H9 (cell line): ENCODE data around the gene MAD1L1. TPM values are rescaled to one million over a fixed set of nuclear protein-coding genes. Genes with fewer than 3 reads are reported as not detected.

Experiments
- DNase-seq: peaks from one replicate; pipeline ENCODE4 v3.0.0-alpha.2; 2017
- H2AFZ ChIP-seq: one replicate; pipeline ENCODE4 v1.6.1; 2013; ENCODE audit warnings: mild to moderate bottlenecking, low read length, control low read depth, moderate library complexity
- H2AK5ac ChIP-seq: 2 replicates; pipeline ENCODE4 v1.6.1; 2013; ENCODE audit warnings: low read length, control low read depth, mixed read lengths; ENCODE audit not compliant: insufficient read length
- H2BK120ac ChIP-seq: one replicate; pipeline ENCODE4 v1.6.1; 2013; ENCODE audit warnings: low read depth, mild to moderate bottlenecking, low read length, control low read depth, inconsistent platforms; ENCODE audit not compliant: poor library complexity, severe bottlenecking
- H2BK12ac ChIP-seq: 2 replicates; pipeline ENCODE4 v1.6.1; 2013; ENCODE audit warnings: low read length, control low read depth, mixed read lengths, low read depth; ENCODE audit not compliant: insufficient read length
- H2BK15ac ChIP-seq: 2 replicates; pipeline ENCODE4 v1.6.1; 2013; ENCODE audit warnings: low read depth, low read length, control low read depth
- H2BK20ac ChIP-seq: one replicate; pipeline ENCODE4 v1.6.1; 2013; ENCODE audit warnings: low read depth, mild to moderate bottlenecking, low read length, control low read depth, inconsistent platforms; ENCODE audit not compliant: poor library complexity, severe bottlenecking
- H2BK5ac ChIP-seq: 2 replicates; pipeline ENCODE4 v1.6.1; 2013; ENCODE audit warnings: low read length, control low read depth, mixed read lengths; ENCODE audit not compliant: insufficient read length
- H3K14ac ChIP-seq: 2 replicates; pipeline ENCODE4 v1.6.1; 2013; ENCODE audit warnings: low read length, control low read depth; ENCODE audit not compliant: insufficient read depth
- H3K18ac ChIP-seq: 2 replicates; pipeline ENCODE4 v1.6.1; 2013; ENCODE audit warnings: low read depth, mild to moderate bottlenecking, mixed read lengths, low read length, control low read depth; ENCODE audit not compliant: insufficient read length
- H3K23ac ChIP-seq: 2 replicates; pipeline ENCODE4 v1.6.1; 2013; ENCODE audit warnings: low read length, control low read depth, mixed read lengths, low read depth; ENCODE audit not compliant: insufficient read length
- H3K23me2 ChIP-seq: 2 replicates; pipeline ENCODE4 v1.6.1; 2013; ENCODE audit warnings: low read depth, mild to moderate bottlenecking, mixed read lengths, low read length, control low read depth; ENCODE audit not compliant: insufficient read length, poor library complexity, severe bottlenecking
- H3K27ac ChIP-seq: 2 replicates; pipeline ENCODE4 v1.5.1; 2013; ENCODE audit warnings: low read length, control low read depth, mixed read lengths, low read depth; ENCODE audit not compliant: insufficient read length
- H3K27me3 ChIP-seq: 2 replicates; pipeline ENCODE4 v1.6.1; 2013; ENCODE audit warnings: low read length, control low read depth, inconsistent platforms; ENCODE audit not compliant: insufficient read depth
- H3K4ac ChIP-seq: 2 replicates; pipeline ENCODE4 v1.6.1; 2013; ENCODE audit warnings: low read depth, mild to moderate bottlenecking, control low read depth, inconsistent platforms, low read length, moderate library complexity
- H3K4me1 ChIP-seq: 2 replicates; pipeline ENCODE4 v1.6.1; 2013; ENCODE audit warnings: low read length, control low read depth, inconsistent platforms; ENCODE audit not compliant: insufficient read depth
- H3K4me2 ChIP-seq: 2 replicates; pipeline ENCODE4 v1.6.1; 2013; ENCODE audit warnings: low read length, control low read depth, mixed read lengths; ENCODE audit not compliant: insufficient read length, insufficient read depth
- H3K56ac ChIP-seq: 2 replicates; pipeline ENCODE4 v1.6.1; 2013; ENCODE audit warnings: low read depth, mild to moderate bottlenecking, mixed read lengths, low read length, control low read depth; ENCODE audit not compliant: insufficient read length
- H3K79me1 ChIP-seq: 2 replicates; pipeline ENCODE4 v1.6.1; 2013; ENCODE audit warnings: low read depth, mild to moderate bottlenecking, moderate library complexity, low read length, control low read depth, inconsistent platforms; ENCODE audit not compliant: insufficient read depth, poor library complexity, severe bottlenecking
- H3K79me2 ChIP-seq: 2 replicates; pipeline ENCODE4 v1.6.1; 2013; ENCODE audit warnings: low read length, control low read depth, inconsistent platforms; ENCODE audit not compliant: insufficient read depth
- H3K9ac ChIP-seq: 2 replicates; pipeline ENCODE4 v1.6.1; 2013; ENCODE audit warnings: low read length, control low read depth, mixed read lengths; ENCODE audit not compliant: insufficient read length; ENCODE audit errors: extremely low read depth
- H3K9me3 ChIP-seq: one replicate; pipeline ENCODE4 v1.6.1; 2013; ENCODE audit warnings: low read depth, low read length, inconsistent platforms; ENCODE audit not compliant: control insufficient read depth
- H3T11ph ChIP-seq: one replicate; pipeline ENCODE4 v1.6.1; 2013; ENCODE audit warnings: mild to moderate bottlenecking, low read length, control low read depth, inconsistent platforms
- H4K20me1 ChIP-seq: one replicate; pipeline ENCODE4 v1.6.1; 2013; ENCODE audit not compliant: control insufficient read depth, insufficient read length, insufficient read depth
- H4K5ac ChIP-seq: 2 replicates; pipeline ENCODE4 v1.6.1; 2013; ENCODE audit warnings: low read depth, mild to moderate bottlenecking, mixed read lengths, low read length, control low read depth; ENCODE audit not compliant: insufficient read length
- H4K8ac ChIP-seq: replicated peaks from 2 replicates; pipeline ENCODE4 v1.6.1; 2013; ENCODE audit warnings: low read length, control low read depth, mixed read lengths, low read depth; ENCODE audit not compliant: insufficient read length
- H4K91ac ChIP-seq: 2 replicates; pipeline ENCODE4 v1.6.1; 2013; ENCODE audit warnings: low read depth, mild to moderate bottlenecking, moderate library complexity, mixed read lengths, low read length, control low read depth; ENCODE audit not compliant: insufficient read length
- H3K27ac Mint-ChIP-seq, 3 experiments: 2 replicates in 2 of 3; 3 replicates in 1 of 3; pipeline ENCODE4 v1.8.0; 2020 to 2021; ENCODE audit warnings: mixed read lengths in 3 of 3, mild to moderate bottlenecking in 1 of 3, moderate library complexity in 1 of 3
- H3K27me3 Mint-ChIP-seq: 2 replicates; pipeline ENCODE4 v1.8.0; 2021; ENCODE audit warnings: low read depth, mild to moderate bottlenecking, moderate library complexity, mixed read lengths
- H3K36me3 Mint-ChIP-seq, 3 experiments: 2 replicates in 2 of 3; 3 replicates in 1 of 3; pipeline ENCODE4 v1.8.0; 2020 to 2021; ENCODE audit warnings: low read depth in 3 of 3, mixed read lengths in 3 of 3; ENCODE audit not compliant: insufficient read depth in 1 of 3
- H3K4me1 Mint-ChIP-seq, 2 experiments: 2 replicates each; pipeline ENCODE4 v1.8.0; 2020; ENCODE audit warnings: mixed read lengths in 2 of 2
- H3K4me3 Mint-ChIP-seq, 2 experiments: 2 replicates in 1 of 2; 3 replicates in 1 of 2; pipeline ENCODE4 v1.8.0; 2020 to 2021; ENCODE audit warnings: mild to moderate bottlenecking in 2 of 2, mixed read lengths in 2 of 2, moderate library complexity in 1 of 2
- H3K9me3 Mint-ChIP-seq, 2 experiments: 2 replicates in 1 of 2; 3 replicates in 1 of 2; pipeline ENCODE4 v1.8.0; 2020; ENCODE audit warnings: mild to moderate bottlenecking in 2 of 2, mixed read lengths in 2 of 2, moderate library complexity in 1 of 2
- CTCF ChIP-seq: fragments of 200-600 bp; sonication (generic); conservative IDR thresholded peaks from 3 replicates; pipeline ENCODE4 v1.8.0; 2021; ENCODE audit warnings: antibody characterized with exemption, mild to moderate bottlenecking
- WGBS: extraction: QIAGEN DNeasy Blood & Tissue Kit; methylation state at CpG from one replicate; pipeline ENCODE4 v1.1.7; 2013; ENCODE audit warnings: missing lambda C conversion rate, low lambda C conversion rate, mixed read lengths; ENCODE audit not compliant: insufficient read length; ENCODE audit errors: extremely low coverage; 5-methylcytosine and 5-hydroxymethylcytosine counted together
- total RNA-seq: library from RNA; stranded (reverse); gene quantifications from 2 replicates; pipeline ENCODE4 v1.2.1, GENCODE V29; 2021

Gene MAD1L1
- total RNA-seq, 1 experiment from 2014 or later: 39.0 TPM

- no peaks in the 10 kb centered on the region for H3K9me3 Mint-ChIP-seq
- no CpG with 5 or more reads among the region's 9 CpGs for WGBS
These were observed 420.8 kb downstream of the MAD1L1 start for GRCh38 chr7:1811850-1812508.

More at GRCh38 chr7:1811850-1812508, 420.8 kb downstream of the MAD1L1 start:
- Histone ChIP-seq H3K4me1 (no peaks in the 10 kb centered on the region), H3K9me3 (no peaks in the 10 kb centered on the region), H3K23me2 (no peaks in the 10 kb centered on the region), H4K91ac (no peak overlapping the region), H4K8ac (no peak overlapping the region), H3K79me2 (no peaks in the 10 kb centered on the region), H3K56ac (no peak overlapping the region), H3K4ac (no peak overlapping the region), H3K27me3 (no peaks in the 10 kb centered on the region), H3K14ac (no peak overlapping the region), H2AFZ (no peak overlapping the region), H2BK20ac (no peak overlapping the region), H3K79me1 (no peaks in the 10 kb centered on the region), H2BK5ac (no peak overlapping the region), H2BK120ac (no peak overlapping the region), H3K27ac (no peak overlapping the region), H3K9ac (no peak overlapping the region), H4K20me1 (no peaks in the 10 kb centered on the region), H2AK5ac (no peak overlapping the region), H3K18ac (no peak overlapping the region), H2BK12ac (no peak overlapping the region), H3K23ac (no peak overlapping the region), H4K5ac (no peak overlapping the region), H3K4me2 (no peak overlapping the region), H3T11ph (no peak overlapping the region), H2BK15ac (no peak overlapping the region)
- Mint-ChIP-seq H3K4me1 (peaks cover 2 to 6% of the 10 kb centered on the region in 2 experiments; a peak in 3 of 4 replicates), H3K27me3 (no peaks in the 10 kb centered on the region; the same call in none of the 2 replicates), H3K4me3 (no peak overlapping the region), H3K36me3 (no peaks in the 10 kb centered on the region; a peak in 1 of 7 replicates), H3K27ac (peak overlapping the region; percentile 55 to 64 (median 57); a peak in 4 of 7 replicates)
- no peak for DNase-seq
- TF ChIP-seq CTCF: no peak
